Suppressor macrophage treated with lipopolysaccharide for 4 hours (primary cell): ENCODE measurements around the gene EMC6.
"Not testable (repeated sequence)": the region's sequence is repeated elsewhere in the genome, so short reads cannot be mapped to it uniquely, and the experiment has no call there.

Experiments
- DNase-seq: peaks from one replicate; pipeline ENCODE4 v3.0.0-alpha.2; 2020

Gene EMC6

DNA sequence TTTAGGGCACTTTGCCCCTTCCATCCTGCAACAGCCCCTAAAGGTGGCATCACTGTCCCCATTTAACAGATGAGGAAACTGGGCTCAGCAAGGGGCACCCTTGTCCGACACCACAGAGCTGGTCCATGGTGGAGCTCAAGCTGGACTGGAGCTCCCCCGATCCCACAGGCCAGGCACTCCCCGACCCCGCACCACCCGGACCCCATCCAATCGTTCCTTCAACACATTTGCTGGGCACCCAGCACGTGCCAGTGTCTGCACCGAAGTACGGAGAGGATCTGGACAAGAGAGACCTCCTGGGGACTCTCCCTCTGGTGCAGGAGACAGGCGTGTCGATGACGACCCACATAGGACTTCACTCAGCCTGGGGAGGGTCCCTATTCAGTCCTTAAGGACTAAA, 13.4 kb downstream of the EMC6 start:
- DNase-seq = no peak

GRCh38 chr17:3683054-3683511, 14.5 kb downstream of the EMC6 start:
- DNase-seq = peak; percentile 60

DNA sequence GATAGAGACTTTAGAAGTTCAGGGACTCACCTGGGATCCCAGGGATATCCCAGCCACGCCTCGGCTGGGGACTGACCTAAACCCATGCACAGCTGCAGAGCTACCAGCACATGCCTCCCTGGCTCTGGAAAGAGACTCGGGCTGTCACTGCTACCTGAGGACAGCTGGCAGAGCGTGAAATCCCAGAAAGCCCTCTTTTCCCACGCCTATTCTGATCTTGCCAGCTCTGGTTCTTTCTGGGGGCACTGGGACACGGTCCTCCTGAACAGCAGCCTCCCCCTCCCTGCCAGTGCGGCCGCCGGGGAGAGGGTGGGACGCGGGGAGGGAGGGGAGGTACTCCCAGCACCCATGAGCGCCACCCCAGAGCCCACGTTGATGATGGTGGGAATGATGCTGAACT, 16.6 kb downstream of the EMC6 start:
- no peak for DNase-seq

DNA sequence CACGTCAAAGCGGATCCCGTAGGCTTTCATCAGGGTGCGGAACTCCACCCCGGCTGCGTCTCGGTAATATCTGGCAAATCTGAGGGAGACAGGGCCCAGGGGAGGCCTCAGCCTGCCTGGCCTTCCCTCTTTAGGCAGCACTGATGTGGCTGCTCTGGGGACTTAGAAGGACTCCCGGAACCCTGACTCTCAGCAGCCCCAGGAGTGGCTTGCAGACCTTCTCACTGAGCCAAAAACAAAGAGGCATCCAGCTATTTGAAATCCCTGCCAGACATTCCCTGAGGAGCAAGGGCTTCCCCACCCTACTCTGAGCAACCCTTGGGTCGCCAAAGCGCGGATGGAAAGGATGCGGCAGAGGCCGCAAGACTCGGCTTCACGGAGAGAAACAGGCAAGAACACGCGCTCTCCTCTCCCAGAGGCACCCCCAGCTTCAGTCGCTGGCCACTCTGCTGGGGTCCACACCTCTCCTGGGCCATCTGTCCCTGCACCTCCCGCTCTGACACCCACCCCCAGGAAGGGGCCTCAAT, 19.5 kb downstream of the EMC6 start:
- no peak for DNase-seq

- no peak for DNase-seq
Measured at GRCh38 chr17:3688852-3689261, 20.2 kb downstream of the EMC6 start.

GRCh38 chr17:3689262-3690093, 20.9 kb downstream of the EMC6 start:
- DNase-seq = no peak

DNA sequence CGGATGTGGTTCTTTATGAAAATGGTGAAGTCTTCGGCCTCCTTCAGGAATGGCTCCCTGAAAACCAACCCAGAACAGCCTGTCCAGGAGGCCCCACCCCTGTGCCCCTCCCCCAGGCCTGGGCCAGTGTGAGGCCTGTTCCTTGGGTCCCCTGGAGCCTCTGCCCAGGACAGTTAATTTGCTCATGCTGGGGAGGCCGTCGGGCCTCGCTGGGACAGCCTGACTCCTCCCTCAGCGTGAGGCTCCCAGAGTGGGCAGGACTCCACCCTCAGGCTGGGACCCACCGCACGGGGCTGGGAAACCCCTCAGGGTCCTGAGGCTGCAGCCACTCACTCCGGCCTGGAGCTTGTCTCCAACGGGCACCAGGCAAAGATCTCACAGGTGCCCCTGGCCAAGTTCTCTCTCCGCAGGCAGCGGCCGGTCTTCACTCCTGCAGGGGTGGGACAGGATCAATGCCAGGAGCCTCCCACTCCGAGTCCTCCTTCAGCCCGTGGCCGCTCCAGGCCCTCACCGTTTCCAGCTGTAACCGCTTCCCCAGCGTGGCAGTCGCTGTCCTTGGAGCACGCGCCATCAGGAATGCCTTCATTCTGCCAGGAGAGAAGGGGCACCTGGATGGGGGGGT, 21.6 kb downstream of the EMC6 start:
- DNase-seq = no peak

DNA sequence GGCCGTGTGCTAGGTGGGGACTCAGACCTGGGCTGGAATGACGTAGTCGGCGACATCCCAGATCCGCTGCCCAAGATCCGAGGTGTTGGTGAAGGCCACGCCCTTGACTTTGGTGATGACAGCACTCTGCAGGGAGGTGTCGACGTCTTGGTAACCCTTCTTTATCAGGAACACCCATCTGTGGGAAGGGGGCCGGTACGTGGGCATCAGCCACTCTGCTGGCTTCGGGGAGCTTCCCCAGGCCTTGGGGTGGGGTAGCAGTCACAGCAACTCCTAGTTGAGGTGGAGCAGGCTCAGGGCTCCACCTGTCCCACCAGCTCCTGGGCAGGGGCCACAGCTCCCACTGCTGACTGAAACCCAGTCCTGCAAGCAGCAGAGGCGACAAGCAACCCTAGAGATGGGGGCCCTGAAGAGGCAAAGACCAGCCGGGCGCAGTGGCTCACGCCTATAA, 23.0 kb downstream of the EMC6 start:
- no peak for DNase-seq

GRCh38 chr17:3692346-3692745, 23.7 kb downstream of the EMC6 start:
- DNase-seq = no peak

- DNase-seq = no peak
Measured at GRCh38 chr17:3693141-3693540, 24.5 kb downstream of the EMC6 start.

DNA sequence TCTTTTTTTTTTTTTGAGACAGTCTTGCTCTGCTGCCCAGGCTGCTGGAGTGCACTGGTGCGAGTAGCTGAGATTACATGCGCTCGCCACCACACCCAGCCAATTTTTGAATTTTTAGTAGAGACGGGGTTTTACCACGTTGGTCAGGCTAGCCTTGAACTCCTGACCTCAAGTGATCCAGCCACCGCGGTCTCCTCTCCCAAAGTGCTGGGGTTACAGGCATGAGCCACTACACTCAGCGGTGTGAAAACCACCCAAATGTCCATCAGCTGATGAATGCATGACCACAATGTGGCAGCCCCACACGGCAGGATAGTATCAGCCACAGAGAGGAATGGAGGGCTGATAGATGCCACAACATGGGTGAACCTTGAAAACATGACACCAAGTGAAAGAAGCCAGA, 25.2 kb downstream of the EMC6 start:
- DNase-seq = no peak

DNA sequence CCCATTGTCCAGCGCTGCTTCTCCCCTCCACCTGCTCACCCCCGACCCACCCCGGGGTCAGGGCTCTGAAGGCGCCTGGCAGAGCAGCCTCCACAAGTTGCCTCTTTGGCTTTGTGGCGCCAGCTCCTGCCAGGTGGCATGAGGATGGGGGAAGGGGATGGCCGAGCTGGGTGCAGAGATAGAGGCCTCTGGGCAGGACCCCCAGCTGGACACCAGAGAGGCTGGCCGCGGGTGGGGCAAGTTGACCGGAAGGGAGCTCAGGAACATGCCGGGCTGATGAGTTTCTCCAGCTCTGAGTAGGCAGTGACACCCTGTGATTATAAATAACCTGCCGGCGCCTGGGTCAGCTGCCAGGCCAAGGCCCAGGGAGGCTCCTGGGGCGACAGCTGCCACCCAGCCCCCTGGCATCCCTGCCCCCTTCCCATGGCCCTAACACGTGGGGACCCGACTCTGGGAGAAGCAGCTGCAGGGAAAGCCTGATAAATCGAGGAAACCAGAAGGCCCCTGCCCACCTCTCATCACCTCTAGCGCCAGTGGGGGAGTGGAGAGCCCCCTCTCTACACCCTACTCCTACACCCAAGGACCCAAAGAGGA, 26.6 kb downstream of the EMC6 start:
- no peak for DNase-seq

DNA sequence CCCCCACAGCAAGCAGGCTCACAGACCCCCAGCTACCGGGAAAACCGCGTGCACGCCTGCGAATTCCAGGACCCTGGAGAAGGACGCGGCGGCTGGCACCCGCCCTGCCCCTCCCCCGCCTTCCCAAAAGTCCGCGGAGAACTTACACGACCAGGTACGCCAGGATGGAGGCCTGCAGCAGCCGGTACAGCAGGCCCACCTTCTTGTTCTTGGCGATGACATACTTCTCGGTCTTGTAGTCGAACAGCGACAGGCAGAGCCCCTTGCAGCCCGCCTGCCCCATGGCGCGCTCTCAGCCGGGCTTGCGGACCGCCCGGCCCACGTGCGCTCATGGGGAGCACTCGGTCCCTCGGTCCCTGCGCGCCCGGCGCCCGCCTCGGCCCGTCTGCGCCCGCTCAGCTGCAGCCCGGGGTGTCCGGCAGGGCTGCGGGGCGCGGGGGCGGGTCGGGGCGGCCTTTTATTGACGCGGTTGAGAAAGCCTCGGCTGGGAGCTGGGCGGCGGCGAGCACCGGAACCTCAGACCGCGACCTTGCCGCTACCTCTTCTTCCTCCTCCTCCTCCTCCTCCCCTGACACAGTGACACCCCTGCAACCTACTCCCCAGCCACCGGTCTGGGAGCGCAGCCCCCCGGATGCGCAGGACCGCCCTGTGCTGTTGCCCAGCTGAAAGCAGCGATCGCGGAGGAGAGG, 27.3 kb downstream of the EMC6 start, which contains the start of gene P2RX5:
TSS of gene P2RX5 (minus strand) at position 433 of the 689 bp plus-strand sequence. CDS start at position 283, 150 bp downstream.
- DNase-seq = peak; percentile 29

DNA sequence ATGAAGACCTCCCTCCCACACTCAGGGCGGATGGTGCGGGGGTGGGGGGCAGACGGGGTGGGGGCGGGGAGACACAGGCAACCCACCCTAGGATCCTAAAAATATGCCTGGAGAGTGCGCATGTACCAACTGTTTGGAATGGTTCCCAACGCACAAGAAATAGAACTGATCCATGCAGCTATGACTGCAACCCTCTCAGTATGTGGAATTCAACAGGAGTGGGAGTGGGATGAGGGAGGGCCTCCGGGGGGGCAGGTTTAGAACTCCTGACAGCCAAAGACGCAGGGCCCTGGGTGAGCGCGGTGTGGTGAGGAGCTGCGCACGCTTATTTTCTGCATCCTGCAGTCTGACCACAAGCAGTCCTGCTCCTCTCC, 28.5 kb downstream of the EMC6 start:
- no peak for DNase-seq

GRCh38 chr17:3698139-3698538, 29.5 kb downstream of the EMC6 start:
- no peak for DNase-seq

DNA sequence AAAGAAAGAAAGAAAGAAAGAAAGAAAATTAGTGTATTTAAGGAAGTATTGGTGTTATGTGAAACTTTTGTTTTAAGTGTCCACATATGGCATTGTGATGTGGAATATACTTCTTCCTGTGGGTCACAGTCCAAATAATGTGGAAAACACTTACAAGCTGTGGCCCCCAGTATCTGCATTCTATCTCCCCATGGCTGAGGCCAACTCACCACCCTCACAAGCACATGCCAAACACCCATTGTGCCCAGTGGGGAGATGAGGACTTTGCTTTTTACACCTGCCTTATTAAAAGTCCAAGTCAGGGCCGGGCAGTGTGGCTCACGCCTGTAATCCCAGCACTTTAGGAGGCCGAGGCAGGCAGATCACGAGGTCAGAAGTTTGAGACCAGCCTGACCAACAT, 31.3 kb downstream of the EMC6 start:
- no peak for DNase-seq

- DNase-seq = not testable (repeated sequence)
Measured at GRCh38 chr17:3702041-3702539, 33.5 kb downstream of the EMC6 start.

DNA sequence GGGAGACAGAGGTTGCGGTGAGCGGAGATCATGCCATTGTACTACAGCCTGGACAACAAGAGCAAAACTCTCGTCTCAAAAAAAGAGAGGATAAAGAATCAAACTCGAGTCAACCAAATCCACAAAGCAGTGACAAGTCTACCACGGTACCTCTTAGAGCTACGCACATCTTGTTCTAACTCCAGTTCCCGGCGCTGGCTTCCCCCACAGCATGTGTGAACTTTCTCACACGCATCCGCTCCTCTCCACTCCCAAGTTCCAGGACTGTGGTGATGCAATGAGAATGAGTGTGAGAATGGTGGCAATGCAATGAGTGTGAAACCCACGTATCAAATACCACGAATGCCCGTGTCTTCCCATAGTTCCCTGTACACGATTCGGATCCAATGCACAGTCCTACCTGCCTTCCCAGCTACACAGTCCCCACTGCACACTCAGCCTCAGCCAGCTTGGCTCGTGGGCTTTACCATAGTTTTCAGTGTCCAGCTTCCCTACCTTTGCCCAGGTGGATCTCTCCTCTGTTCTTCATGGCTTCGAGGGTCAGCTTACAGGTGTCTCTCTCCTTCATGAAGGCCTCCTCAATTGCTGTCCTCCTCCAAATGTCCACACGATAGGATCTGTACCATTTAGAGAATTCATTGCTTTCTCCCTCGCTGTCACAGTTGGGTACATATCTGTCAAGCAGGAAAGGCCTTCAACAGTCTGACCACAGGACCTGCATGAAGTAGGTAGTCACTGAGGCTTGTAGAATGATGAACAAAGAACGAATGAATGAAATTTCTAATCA, 36.5 kb downstream of the EMC6 start:
- no peak for DNase-seq

GRCh38 chr17:3705718-3705984, 37.0 kb downstream of the EMC6 start:
- not testable (repeated sequence) for DNase-seq

- peak; percentile 34 for DNase-seq
Measured at GRCh38 chr17:3708366-3708765, 39.8 kb downstream of the EMC6 start.

DNA sequence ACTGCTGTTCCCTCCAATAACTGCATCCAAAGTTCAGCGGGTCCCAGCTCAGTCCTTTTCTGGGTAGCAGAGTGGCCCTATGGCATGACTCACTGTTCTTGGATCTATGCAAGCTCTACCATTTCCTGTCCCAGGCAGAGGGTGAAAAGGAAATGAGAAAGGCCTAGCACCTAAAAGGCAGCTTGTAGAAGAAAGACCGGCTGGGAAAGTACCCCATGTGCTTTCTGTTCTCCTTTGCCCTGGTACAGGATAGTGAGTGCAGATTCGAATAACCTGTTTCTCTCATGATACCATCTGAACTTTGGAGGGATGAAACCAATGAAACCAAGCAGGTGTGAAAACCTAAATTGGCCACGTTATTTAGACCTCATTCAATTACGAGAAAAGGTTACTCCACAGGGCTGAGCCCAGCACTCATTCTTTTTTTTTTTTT, 42.4 kb downstream of the EMC6 start:
- DNase-seq = peak; percentile 92

DNA sequence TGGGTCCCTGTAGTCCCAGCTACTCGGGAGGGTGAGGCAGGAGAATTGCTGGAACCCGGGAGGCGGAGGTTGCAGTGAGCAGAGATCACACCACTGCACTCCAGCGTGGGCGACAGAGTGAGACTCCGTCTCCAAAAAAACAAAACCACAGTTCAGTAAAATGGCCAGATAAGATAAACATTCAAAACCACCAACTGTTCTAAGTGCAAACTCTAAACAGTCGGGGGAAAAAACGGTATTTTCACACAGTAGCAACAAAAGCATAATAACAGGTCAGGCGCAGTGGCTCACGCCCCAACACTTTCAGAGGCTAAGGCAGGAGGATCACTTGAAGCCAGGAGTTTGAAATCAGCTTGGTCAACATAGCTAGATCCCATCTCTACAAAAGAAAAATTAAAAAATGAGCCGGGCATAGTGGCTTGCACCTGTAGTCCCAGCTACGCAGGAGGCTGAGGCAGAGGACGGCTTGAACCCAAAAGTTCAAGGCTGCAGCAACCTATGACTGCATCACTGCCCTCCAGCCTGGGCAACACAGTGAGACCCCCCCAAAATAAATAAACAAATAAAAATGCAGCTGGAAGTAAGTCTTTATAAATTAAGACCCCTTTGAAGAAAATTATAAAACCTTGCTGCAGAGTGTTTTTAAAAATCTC, 44.3 kb downstream of the EMC6 start:
- DNase-seq = no peak
